ENCODE data around the gene RNF123. TPM values are rescaled to one million over a fixed set of nuclear protein-coding genes. Genes with fewer than 3 reads are reported as not detected.

The RNF123 gene
- total RNA-seq, 1 experiment from 2014 or later = 71.9 TPM

- Histone ChIP-seq H3K9ac (ENCODE audit: low read length) (no peak overlapping the region), H3K9me3 (ENCODE audit: control insufficient read depth in 1 of 2, insufficient read depth in 1 of 2, low read depth in 1 of 2, low read length in 2 of 2) (no peaks in the 10 kb centered on the region), H2AFZ (ENCODE audit: low read depth, low read length, poor library complexity, severe bottlenecking) (no peak overlapping the region), H3K4me1 (ENCODE audit: control insufficient read depth in 1 of 2, insufficient read depth in 2 of 2, low read length in 2 of 2) (peaks cover 1 to 10% of the 10 kb centered on the region in 2 experiments; a peak in 2 of 4 replicates), H3K4me3 (replicated peaks in 1 of 2; ENCODE audit: low read depth in 1 of 2, low read length in 2 of 2) (no peak overlapping the region), H3K4me2 (ENCODE audit: low read length) (no peak overlapping the region), H3K36me3 (ENCODE audit: control insufficient read depth in 1 of 2, insufficient read depth in 2 of 2, low read length in 2 of 2) (no peaks in the 10 kb centered on the region), H4K20me1 (ENCODE audit: insufficient read depth) (no peaks in the 10 kb centered on the region), H3K27ac (ENCODE audit: low read depth, low read length) (no peak overlapping the region), H3K9me2 (ENCODE audit: insufficient read depth) (no peaks in the 10 kb centered on the region), H3K79me2 (ENCODE audit: insufficient read depth, low read length) (no peaks in the 10 kb centered on the region), H3K27me3 (ENCODE audit: insufficient read depth, low read length) (no peaks in the 10 kb centered on the region)
- POLR2A ChIA-PET = interaction anchor here (0.6 kb wide), 1 partner anchor 20 kb away, joined by 4 read pairs; no protein-coding TSS in a partner anchor
- TF ChIP-seq SIN3A (IDR thresholded peaks at IDR 0.05; ENCODE audit: low read depth) (no peak), MAX (IDR thresholded peaks at IDR 0.05) (no peak), JUND (IDR thresholded peaks at IDR 0.05) (no peak), CEBPB (IDR thresholded peaks at IDR 0.05; ENCODE audit: low read depth) (no peak), POLR2A (IDR thresholded peaks at IDR 0.05; ENCODE audit: borderline replicate concordance, extremely low read depth, insufficient read depth, insufficient read length) (no peak), RAD21 (IDR thresholded peaks at IDR 0.05; ENCODE audit: low read depth) (no peak), EZH2 (IDR thresholded peaks at IDR 0.05) (no peak), ZNF274 (IDR thresholded peaks at IDR 0.05; ENCODE audit: low read depth, low read length) (no peak), CTCF (IDR thresholded peaks at IDR 0.05 in 2 of 3, conservative IDR thresholded peaks at IDR 0.05 in 1 of 3; ENCODE audit: borderline replicate concordance in 1 of 3, insufficient read depth in 1 of 3, low read depth in 2 of 3, low read length in 2 of 3) (no peak), ELF1 (IDR thresholded peaks at IDR 0.05; ENCODE audit: borderline replicate concordance, low read depth) (no peak), ZBTB33 (IDR thresholded peaks at IDR 0.05; ENCODE audit: extremely low read depth, insufficient replicate concordance, low read length) (no peak), CBX3 (IDR thresholded peaks at IDR 0.05; ENCODE audit: low read depth) (no peak), ATF3 (IDR thresholded peaks at IDR 0.05) (no peak), SRF (IDR thresholded peaks at IDR 0.05; ENCODE audit: low read depth) (no peak), EGR1 (IDR thresholded peaks at IDR 0.05; ENCODE audit: low read depth) (no peak), FOSL1 (IDR thresholded peaks at IDR 0.05; ENCODE audit: low read depth) (no peak), POLR2AphosphoS5 (IDR thresholded peaks at IDR 0.05; ENCODE audit: low read depth, low read length) (no peak)
- intact Hi-C loops (cut with micrococcal nuclease) = no loop called here
- CTCF ChIA-PET = interaction anchor here (1.3 kb wide), 1 partner anchor 114 kb away, joined by 3 read pairs; no protein-coding TSS in a partner anchor
- no peak for DNase-seq (ENCODE audit: low read depth, low spot score)
- ATAC-seq = no peak
- RAD21 ChIA-PET (ENCODE audit: low non-redundant PET in 1 of 2, low total read pairs in 2 of 2, uncharacterized antibody in 2 of 2, unreplicated experiment in 2 of 2) = no interaction called here
- no TSS peak for BruUV-seq (replicated peaks)
These were observed 36.4 kb upstream of the RNF123 start for GRCh38 chr3:49652903-49653415.

Data from HCT116 (cell line).